Thoracic aorta (tissue), 2 donors: ENCODE measurements around the gene VPS35L. TPM values are rescaled to one million over a fixed set of nuclear protein-coding genes. Genes with fewer than 3 reads are reported as not detected.

Source experiments
- ATAC-seq: fragments of 150-250 bp; one replicate; pipeline ENCODE4 v1.8.0; 2017; ENCODE audit warnings: low read depth; ENCODE audit not compliant: insufficient number of reproducible peaks, low FRiP score
- DNase-seq: peaks from one replicate; pipeline ENCODE4 v3.0.0-alpha.2; 2020; ENCODE audit warnings: low spot score
- H3K27ac ChIP-seq, 2 donors: fragments of 200-600 bp; sonication (generic); 1 replicate in 1 of 2; 2 replicates in 1 of 2; pipeline ENCODE4 v1.5.1; 2016; ENCODE audit warnings: mild to moderate bottlenecking in 2 of 2, moderate library complexity in 2 of 2
- H3K27me3 ChIP-seq: fragments of 200-600 bp; sonication (generic); replicated peaks from 2 replicates; pipeline ENCODE4 v1.6.0; 2016; ENCODE audit warnings: mild to moderate bottlenecking; ENCODE audit not compliant: insufficient read depth
- H3K36me3 ChIP-seq: fragments of 200-600 bp; sonication (generic); one replicate; pipeline ENCODE4 v1.5.1; 2016
- H3K4me1 ChIP-seq, 2 donors: fragments of 200-600 bp; sonication (generic); 1 replicate in 1 of 2; 2 replicates in 1 of 2; pipeline versions ENCODE4 v1.5.1 to v1.6.0; 2016; ENCODE audit warnings: low read depth in 2 of 2, mild to moderate bottlenecking in 1 of 2; ENCODE audit not compliant: control insufficient read depth in 1 of 2
- H3K4me3 ChIP-seq: fragments of 200-600 bp; sonication (generic); 2 replicates; pipeline ENCODE4 v1.5.1; 2016; ENCODE audit warnings: mild to moderate bottlenecking
- H3K9me3 ChIP-seq: fragments of 200-600 bp; sonication (generic); 2 replicates; pipeline ENCODE4 v1.5.1; 2016
- CTCF ChIP-seq: fragments of 200-600 bp; sonication (generic); IDR thresholded peaks from one replicate; pipeline ENCODE4 v1.5.1; 2019; ENCODE audit warnings: antibody characterized with exemption
- total RNA-seq, 2 donors: library from RNA; depleted of rRNA; stranded (reverse); fragments of >200 nt; gene quantifications; one replicate each; pipeline versions ENCODE4 v1.1.0 to v1.2.3, GENCODE V29; 2016

Gene VPS35L
- total RNA-seq, 2 donors from 2014 or later: 38.2 to 41.6 TPM

DNA sequence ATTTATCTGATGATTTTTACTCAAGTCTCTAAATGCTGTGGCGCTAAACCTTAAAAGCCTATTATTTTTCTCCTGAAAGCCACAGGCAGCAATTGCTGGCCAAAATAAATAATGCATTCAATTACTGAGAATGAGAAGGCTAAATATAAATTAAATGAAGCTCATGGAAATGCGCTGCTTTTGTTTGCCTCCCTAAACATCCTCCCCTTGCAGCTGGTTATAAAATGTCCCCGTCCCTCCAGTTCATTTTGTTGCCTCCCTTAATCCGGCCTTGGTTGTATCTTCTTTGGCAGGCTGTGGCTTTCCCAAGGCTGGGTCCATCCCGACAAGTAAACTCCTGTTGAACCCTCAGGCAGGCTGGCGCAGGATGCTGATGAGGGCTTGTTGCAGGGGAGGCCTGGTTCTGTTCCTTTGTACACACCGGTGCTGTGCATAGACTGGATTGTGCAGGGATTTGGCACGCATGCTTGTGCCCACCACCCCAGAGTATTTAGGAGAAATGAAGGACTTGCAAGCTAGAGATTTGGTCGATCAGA is 99.8 kb downstream of the VPS35L start:
- DNase-seq: no peak
- H3K4me3 ChIP-seq: no peak overlapping the region
- TF ChIP-seq CTCF: no peak
- H3K36me3 ChIP-seq: peaks cover 47% of the 10 kb centered on the region
- H3K27me3 ChIP-seq: no peaks in the 10 kb centered on the region
- H3K27ac ChIP-seq: no peak overlapping the region
- H3K9me3 ChIP-seq: no peaks in the 10 kb centered on the region
- no peaks in the 10 kb centered on the region for H3K4me1 ChIP-seq
- no peak for ATAC-seq

GRCh38 chr16:19657831-19658230 is 102.3 kb downstream of the VPS35L start:
- Histone ChIP-seq H3K4me3 (no peak overlapping the region), H3K36me3 (peaks cover 40% of the 10 kb centered on the region), H3K27ac (no peak overlapping the region), H3K4me1 (no peaks in the 10 kb centered on the region), H3K9me3 (no peaks in the 10 kb centered on the region), H3K27me3 (no peaks in the 10 kb centered on the region)
- ATAC-seq: no peak
- DNase-seq: no peak
- TF ChIP-seq CTCF: no peak

DNA sequence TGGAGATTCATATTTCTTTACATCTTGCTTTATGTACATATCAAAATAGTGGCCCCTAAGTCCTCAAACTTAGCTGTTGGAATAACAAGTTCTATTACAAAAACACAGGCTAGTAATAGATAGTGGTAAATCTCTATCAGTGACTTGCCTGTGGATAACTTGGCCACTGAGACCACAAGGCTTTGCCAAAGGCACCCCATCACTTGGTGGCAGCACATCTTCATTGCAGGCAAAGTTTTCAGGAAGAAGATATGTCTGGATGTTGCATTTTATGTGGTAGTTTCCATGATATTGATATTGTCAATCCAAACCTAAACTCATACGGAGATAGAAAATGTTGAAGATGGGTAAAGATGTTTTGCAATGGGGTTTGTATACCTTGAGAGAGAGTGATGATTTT is 104.1 kb downstream of the VPS35L start:
- no peaks in the 10 kb centered on the region for H3K27me3 ChIP-seq
- ATAC-seq (no peak), DNase-seq (no peak)
- no peaks in the 10 kb centered on the region for H3K4me1 ChIP-seq
- no peak overlapping the region for H3K4me3 ChIP-seq
- H3K27ac ChIP-seq: no peak overlapping the region
- H3K9me3 ChIP-seq: no peaks in the 10 kb centered on the region
- TF ChIP-seq CTCF: no peak
- peaks cover 27% of the 10 kb centered on the region for H3K36me3 ChIP-seq

- peaks cover 19% of the 10 kb centered on the region for H3K36me3 ChIP-seq
- no peaks in the 10 kb centered on the region for H3K27me3 ChIP-seq
- no peak for TF ChIP-seq CTCF
- no peaks in the 10 kb centered on the region for H3K4me1 ChIP-seq
- H3K9me3 ChIP-seq: no peaks in the 10 kb centered on the region
- DNase-seq (no peak), ATAC-seq (no peak)
- no peak overlapping the region for H3K4me3 ChIP-seq
- H3K27ac ChIP-seq: no peak overlapping the region
These were observed 104.9 kb downstream of the VPS35L start for GRCh38 chr16:19660432-19660831.

GRCh38 chr16:19662351-19662750 is 106.8 kb downstream of the VPS35L start:
- TF ChIP-seq CTCF: no peak
- H3K9me3 ChIP-seq: no peaks in the 10 kb centered on the region
- DNase-seq (no peak), ATAC-seq (no peak)
- no peaks in the 10 kb centered on the region for H3K27me3 ChIP-seq
- H3K27ac ChIP-seq: no peak overlapping the region
- H3K4me3 ChIP-seq: no peak overlapping the region
- peaks cover 0 to 7% of the 10 kb centered on the region in 2 donors for H3K4me1 ChIP-seq
- peaks cover 18% of the 10 kb centered on the region for H3K36me3 ChIP-seq
